Activated naive CD4-positive, alpha-beta T cell treated with anti-CD3 and anti-CD28 coated beads for 36 hours (primary cell): ENCODE measurements around the gene ADAT3. TPM values are rescaled to one million over a fixed set of nuclear protein-coding genes. Genes with fewer than 3 reads are reported as not detected.

Source experiments
- CTCF ChIA-PET: fragments of 350-600 bp; sonication (Branson Sonifier 250); formaldehyde crosslinking; loops from one replicate; lab custom pipeline; 2021; ENCODE audit warnings: antibody characterized with exemption; lab: Charles Lee
- DNase-seq: peaks from one replicate; pipeline ENCODE4 v3.0.0-alpha.2; 2020
- H3K27ac Mint-ChIP-seq: one replicate; pipeline ENCODE4 v1.8.0; 2021; ENCODE audit warnings: mild to moderate bottlenecking, mixed read lengths
- H3K27me3 Mint-ChIP-seq: one replicate; pipeline ENCODE4 v1.8.0; 2021; ENCODE audit warnings: low read depth, mixed read lengths
- H3K36me3 Mint-ChIP-seq: one replicate; pipeline ENCODE4 v1.8.0; 2021; ENCODE audit warnings: low read depth, mixed read lengths
- H3K4me1 Mint-ChIP-seq: one replicate; pipeline ENCODE4 v1.8.0; 2021; ENCODE audit warnings: low read depth, mixed read lengths
- H3K4me3 Mint-ChIP-seq: one replicate; pipeline ENCODE4 v1.8.0; 2021; ENCODE audit warnings: mild to moderate bottlenecking, moderate library complexity, mixed read lengths
- H3K9me3 Mint-ChIP-seq: one replicate; pipeline ENCODE4 v1.8.0; 2021; ENCODE audit warnings: mixed read lengths
- intact Hi-C: fragments of 100-400 bp; cut with micrococcal nuclease; formaldehyde crosslinking; loops from one replicate; pipeline ENCODE4 v1.15.1; 2023
- total RNA-seq, 2 experiments: library from RNA; stranded (reverse); gene quantifications; one replicate each; pipeline ENCODE4 v1.2.3, GENCODE V29; 2021

ADAT3 gene
- total RNA-seq, 2 experiments from 2014 or later = 3.0 to 3.4 TPM

- peaks cover 2% of the 10 kb centered on the region for H3K36me3 Mint-ChIP-seq
- no peak overlapping the region for H3K27ac Mint-ChIP-seq
- CTCF ChIA-PET = no interaction called here
- H3K4me3 Mint-ChIP-seq = no peak overlapping the region
- intact Hi-C loops = no loop called here
- H3K27me3 Mint-ChIP-seq = no peaks in the 10 kb centered on the region
- H3K9me3 Mint-ChIP-seq = no peaks in the 10 kb centered on the region
- peaks cover 6% of the 10 kb centered on the region for H3K4me1 Mint-ChIP-seq
- DNase-seq = no peak
These were observed 54.9 kb downstream of the ADAT3 start for GRCh38 chr19:1959928-1960589.

GRCh38 chr19:1961000-1961883 lies 56.0 kb downstream of the ADAT3 start:
- no peak for DNase-seq
- Mint-ChIP-seq H3K27ac (no peak overlapping the region), H3K4me1 (peaks cover 11% of the 10 kb centered on the region), H3K27me3 (no peaks in the 10 kb centered on the region), H3K4me3 (no peak overlapping the region), H3K9me3 (no peaks in the 10 kb centered on the region), H3K36me3 (peaks cover 2% of the 10 kb centered on the region)
- CTCF ChIA-PET = interaction anchor here (0.6 kb wide), 1 partner anchor 34 kb away, joined by 3 read pairs; no protein-coding TSS in a partner anchor
- intact Hi-C loops = no loop called here

- H3K36me3 Mint-ChIP-seq = peaks cover 2% of the 10 kb centered on the region
- no peaks in the 10 kb centered on the region for H3K9me3 Mint-ChIP-seq
These were observed 57.5 kb downstream of the ADAT3 start for GRCh38 chr19:1962674-1963073.

More at GRCh38 chr19:1962674-1963073, 57.5 kb downstream of the ADAT3 start:
- no peaks in the 10 kb centered on the region for H3K27me3 Mint-ChIP-seq
- DNase-seq = no peak
- peaks cover 18% of the 10 kb centered on the region for H3K4me1 Mint-ChIP-seq
- H3K4me3 Mint-ChIP-seq = no peak overlapping the region
- no peak overlapping the region for H3K27ac Mint-ChIP-seq
- CTCF ChIA-PET = interaction anchor here (0.9 kb wide), 1 partner anchor 107 kb away, joined by 3 read pairs; no protein-coding TSS in a partner anchor
- intact Hi-C loops = no loop called here

Other genes with a start within 250 kb of the ADAT3 start
- gene ONECUT3, start 151.9 kb upstream of the ADAT3 start, total RNA-seq = not detected
- 1 to 10 TPM; 6.1 to 8.4 TPM for gene ATP8B3, start 93.1 kb upstream of the ADAT3 start, total RNA-seq
- 10 to 100 TPM; 39.8 to 47.6 TPM for gene REXO1, start 56.9 kb upstream of the ADAT3 start, total RNA-seq
- gene KLF16, start 41.8 kb upstream of the ADAT3 start, total RNA-seq = 10 to 100 TPM; 13.5 to 15.0 TPM
- 10 to 100 TPM; 79.3 to 79.9 TPM for gene ABHD17A, start 19.9 kb upstream of the ADAT3 start, total RNA-seq
- 10 to 100 TPM; 12.1 to 14.5 TPM for gene SCAMP4, start within 50 bp of the ADAT3 start, total RNA-seq
- gene CSNK1G2, start 35.8 kb downstream of the ADAT3 start, total RNA-seq = 10 to 100 TPM; 50.6 to 51.0 TPM
- 10 to 100 TPM; 37.0 to 49.0 TPM for gene BTBD2, start 110.3 kb downstream of the ADAT3 start, total RNA-seq
- 100 to 1,000 TPM; 155 to 157 TPM for gene MKNK2, start 145.8 kb downstream of the ADAT3 start, total RNA-seq
- 10 to 100 TPM; 43.7 to 44.1 TPM for gene MOB3A, start 190.9 kb downstream of the ADAT3 start, total RNA-seq
- gene IZUMO4, start 191.5 kb downstream of the ADAT3 start, total RNA-seq = 10 to 100 TPM; 13.1 to 14.2 TPM
- 10 to 100 TPM; 60.5 to 64.2 TPM for gene AP3D1, start 246.2 kb downstream of the ADAT3 start, total RNA-seq